CD4-positive, alpha-beta T cell treated with Interleukin-4 for 1 hour (primary cell): Measurements from ENCODE around the gene MAST4.

Experiments used
- DNase-seq, 2 donors: peaks; one replicate each; pipeline ENCODE4 v3.0.0-alpha.2; 2020 to 2022

The MAST4 gene

DNA sequence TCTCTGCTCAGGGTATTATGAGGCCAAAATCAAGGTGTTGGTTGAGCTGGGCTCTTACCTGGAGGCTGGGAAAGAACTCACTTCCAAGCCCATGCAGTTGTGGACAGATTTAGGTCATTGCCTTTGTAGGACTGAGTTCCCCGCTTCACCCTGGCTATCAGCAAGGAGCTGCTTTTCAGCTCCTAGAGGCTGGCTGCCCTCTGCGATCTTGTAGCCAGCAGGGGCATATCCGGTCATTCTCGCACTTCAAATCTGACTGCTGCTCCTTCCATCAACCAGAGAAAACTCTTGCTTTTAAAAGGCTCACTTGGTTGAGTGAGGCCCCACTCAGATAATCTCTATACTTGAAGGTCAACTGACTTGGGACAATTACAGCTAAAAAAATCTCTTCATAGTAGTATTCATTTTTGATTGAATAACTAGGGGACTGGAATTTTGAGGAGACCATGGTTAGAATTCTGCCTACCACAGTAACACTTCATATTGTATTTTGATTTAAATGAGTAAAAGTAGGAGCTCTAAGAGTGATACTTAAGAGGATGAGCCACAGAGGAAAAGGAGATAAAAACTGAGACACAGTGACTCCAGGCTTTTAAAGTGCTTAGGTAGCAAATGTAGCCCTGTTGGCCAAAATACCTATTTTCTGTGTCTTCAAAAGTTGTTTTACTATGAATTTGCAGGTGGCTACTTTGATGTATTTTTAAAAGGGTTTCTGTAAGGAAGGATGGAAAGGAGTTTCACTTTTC, 463.0 kb downstream of the MAST4 start:
- DNase-seq, result no peak

DNA sequence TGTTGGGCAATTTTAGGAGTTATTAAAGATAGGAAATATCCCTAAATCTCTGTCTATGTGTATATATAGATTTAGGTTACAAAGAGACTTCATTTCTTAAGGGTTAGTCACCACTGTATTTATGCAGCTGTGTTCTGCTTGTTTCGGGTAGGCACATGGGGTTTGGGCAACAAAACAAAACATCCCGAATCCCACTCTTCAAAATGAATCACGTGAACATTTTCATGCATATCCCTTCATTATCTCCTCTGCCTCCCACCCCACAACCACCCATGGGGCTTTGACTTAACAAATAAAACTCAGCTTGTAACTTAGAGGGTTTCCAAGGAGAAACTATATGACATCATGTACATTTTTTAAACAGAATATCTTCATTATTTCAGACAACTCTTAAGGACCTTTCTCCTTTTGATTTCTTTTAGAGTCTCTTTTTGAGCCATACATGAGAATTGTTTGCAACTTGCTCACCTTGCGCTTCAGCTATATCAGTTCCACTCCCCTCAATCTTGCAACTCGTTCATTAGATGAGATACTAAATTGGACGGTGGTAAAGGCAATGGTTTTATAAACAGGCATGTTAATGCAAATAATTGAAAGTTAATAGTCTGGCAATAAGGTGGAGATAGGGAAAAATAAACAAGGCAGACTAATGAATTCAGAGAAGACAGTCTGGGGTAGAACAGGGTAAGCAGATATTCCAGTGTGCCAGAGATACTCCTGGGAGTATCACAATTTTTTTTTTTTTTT, 463.7 kb downstream of the MAST4 start:
- no peak for DNase-seq

DNA sequence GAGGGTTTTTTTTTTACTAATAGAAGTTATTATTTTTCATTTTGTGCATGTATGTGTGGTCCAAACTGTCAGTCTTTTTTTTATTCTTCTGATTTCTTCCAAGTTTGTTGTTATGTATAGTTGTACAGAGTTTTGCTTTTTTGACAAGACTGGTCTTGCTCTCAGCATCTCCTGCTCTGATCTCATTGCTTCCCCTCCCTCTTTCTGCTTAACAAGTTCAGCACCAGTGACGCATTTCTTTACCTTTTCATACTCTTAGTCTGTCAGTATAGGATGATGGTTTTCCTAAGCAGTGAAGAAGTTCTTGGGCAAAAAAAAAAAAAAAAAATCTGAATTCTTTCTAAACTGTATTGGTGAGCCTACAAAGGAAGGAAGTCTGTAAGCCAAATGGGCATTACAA, 465.3 kb downstream of the MAST4 start:
- no peak for DNase-seq

DNA sequence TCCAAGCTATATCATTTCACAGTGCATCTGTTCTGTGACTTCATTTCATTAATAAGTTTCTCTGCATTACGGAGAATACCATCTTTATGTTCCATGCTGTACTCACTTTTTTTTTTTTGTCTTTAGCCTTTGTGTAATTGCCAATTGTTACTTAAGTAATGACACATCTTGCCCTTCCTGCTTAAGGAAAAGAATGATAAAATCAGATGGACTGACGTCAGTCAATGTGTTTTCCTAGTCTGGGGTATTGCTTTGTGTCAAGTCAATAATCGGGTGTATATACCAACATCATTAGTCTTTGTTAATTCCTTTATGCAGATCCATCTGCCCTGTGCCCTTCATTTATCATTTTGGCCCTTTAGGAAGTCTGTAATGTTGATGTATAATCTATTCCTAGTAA, 466.9 kb downstream of the MAST4 start:
- DNase-seq, result no peak

DNA sequence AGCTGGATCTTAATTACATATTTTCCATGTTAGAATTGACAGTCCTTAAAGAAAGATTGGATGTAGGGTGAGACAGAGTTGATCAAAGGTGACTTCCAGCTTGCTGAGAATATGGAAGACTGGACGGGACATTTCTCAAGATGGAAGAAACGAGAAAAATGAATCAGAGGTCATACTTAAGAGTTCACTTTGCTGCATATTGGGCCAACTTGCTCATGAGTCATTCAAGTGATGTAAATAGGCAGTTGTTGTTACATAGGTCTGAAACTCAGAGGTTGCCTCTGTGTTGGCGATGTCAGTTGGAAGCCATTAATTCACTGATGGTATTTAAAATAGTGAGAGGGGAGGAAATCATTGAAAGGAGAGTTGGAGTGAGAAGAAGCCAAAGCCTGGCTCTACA, 467.6 kb downstream of the MAST4 start:
- DNase-seq, result no peak

DNA sequence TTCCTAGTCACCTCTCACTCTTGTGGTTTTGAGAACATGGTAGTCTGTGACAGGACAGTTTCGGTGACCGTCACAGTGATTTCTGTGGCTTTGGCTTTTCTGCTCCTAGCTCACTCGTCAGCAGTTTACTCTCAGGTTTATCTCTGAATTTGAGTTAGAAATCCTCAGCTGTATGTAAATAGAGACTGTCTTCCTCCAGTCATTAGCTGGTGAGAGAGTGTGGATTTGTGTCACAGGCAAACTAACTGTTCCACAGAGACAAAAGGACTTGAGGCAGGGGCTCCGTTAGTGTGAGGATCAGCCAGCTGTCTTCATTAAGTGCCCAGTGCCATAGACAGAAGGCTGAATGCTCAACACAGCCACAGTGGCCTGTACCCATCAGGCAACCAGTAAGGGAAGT, 469.0 kb downstream of the MAST4 start:
- no peak for DNase-seq

DNA sequence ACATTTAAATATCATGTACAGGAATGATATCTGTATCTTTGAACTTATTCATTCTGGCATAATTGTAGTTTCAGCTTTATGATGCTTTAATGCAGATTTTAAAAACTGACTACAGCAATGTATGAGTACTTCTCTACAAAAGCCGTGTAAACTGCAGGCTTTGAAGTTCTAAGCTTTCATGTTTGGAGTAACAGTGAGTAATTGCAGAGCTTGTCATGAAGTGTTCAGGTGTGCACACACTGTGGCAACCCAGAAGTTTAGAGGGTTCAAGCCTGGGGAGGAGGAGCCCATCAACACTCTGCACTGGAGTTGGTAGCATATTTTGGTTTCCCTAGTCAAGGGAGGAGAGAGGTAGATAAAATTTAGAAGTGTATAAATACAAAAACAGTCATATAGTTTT, 469.5 kb downstream of the MAST4 start:
- DNase-seq, result no peak

DNA sequence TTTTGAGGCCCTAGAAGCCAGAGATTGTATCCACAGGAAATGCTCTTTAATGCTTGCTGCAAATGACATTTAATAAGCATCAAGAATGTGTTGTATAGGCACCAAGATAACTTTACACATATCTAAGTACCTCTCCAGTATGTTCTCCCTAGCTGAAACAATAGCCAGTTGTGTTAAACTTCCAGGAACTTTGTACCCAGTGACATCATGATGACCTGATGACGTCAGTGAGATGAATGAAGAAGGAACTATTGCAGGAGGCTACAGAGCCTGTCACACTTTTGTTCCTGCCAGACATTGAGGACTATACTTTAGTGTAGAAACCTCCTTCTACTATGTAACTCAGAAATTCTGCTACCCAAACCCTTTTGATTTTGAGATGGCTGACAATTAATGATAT, 470.6 kb downstream of the MAST4 start:
- no peak for DNase-seq

DNA sequence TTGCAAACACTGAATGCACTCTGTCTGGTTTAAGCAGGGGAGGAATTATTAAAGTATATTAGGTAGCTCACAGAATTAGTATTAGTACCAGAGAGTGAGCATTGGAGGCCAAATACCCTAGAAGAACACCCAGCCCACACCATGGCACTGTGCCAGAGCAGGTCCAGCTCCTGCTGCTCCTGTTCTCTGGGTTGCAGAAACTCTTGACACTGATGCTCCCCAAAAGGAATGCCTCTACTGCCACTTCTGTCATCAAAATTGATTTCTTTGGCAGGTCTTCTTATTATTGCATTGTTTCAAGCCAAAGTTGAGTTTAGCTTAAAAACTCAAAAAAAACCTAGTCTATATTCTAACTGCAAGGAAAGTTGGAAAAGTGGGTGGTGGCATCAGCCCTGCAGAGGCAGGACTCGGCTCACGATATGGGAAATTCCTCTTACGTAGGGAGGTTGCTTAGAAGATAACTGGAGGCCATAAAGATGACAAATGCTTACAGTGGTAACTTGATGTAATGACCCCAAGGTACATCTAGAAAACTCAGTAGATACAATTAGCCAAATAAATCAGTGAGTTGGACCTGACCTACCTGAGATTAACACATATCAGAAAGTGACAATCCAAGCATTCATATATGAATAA, 477.0 kb downstream of the MAST4 start:
- no peak for DNase-seq

DNA sequence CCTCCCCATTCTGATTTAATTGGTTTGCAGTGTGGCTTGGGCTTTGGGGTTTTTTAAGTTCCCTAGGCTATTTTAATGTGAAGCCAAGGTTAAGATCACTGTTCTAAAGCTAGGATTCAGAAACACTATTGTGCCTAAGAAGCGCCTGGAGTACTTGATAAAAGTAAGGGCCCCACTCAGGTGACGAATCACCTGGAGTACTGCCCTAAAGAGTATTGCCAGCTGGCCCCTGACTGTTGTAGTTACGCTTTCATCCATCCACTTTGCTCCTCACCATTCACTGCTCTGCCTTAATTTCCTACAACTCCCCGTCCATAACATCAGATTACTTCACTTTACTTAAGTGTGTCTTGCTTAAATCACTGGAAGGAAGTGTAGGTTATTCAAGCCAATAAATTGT, 481.1 kb downstream of the MAST4 start:
- no peak for DNase-seq

DNA sequence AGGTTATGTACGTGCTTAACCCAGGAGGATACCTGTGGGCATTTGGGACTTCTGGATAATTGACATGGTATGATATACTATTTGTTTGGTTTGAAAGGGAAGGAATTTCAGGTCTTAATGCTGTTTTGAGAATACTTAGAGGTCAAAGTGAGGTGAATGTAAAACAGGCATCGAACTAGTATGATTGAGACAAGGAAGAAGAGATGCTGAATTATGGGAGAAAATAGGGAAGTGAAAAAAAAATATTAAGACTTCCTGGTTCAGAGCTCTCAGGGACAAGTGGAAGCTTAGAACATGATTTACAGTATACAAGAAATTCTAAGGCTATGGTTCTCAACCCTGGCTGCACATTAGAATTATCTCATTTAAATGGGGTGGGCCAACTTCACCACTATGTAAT, 485.1 kb downstream of the MAST4 start:
- DNase-seq, result no peak

DNA sequence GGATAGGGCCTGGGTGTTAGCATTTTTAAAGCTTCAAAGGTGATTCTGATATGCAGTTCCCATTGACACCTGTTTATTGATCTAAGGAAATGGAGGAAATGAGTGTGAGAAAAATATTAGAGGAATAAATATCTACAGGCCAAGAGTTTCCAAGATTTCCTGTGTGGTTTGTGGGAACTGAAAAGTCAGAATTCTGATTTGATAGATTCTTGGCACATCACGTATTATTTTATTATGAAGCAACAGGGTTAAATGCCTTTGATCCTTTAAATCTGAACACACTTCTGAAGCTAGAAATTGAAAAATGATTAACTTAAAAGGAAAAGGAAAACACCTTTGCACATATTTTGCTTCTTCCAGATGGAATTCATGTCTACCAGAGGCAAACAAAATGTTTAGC, 486.7 kb downstream of the MAST4 start:
- no peak for DNase-seq

DNA sequence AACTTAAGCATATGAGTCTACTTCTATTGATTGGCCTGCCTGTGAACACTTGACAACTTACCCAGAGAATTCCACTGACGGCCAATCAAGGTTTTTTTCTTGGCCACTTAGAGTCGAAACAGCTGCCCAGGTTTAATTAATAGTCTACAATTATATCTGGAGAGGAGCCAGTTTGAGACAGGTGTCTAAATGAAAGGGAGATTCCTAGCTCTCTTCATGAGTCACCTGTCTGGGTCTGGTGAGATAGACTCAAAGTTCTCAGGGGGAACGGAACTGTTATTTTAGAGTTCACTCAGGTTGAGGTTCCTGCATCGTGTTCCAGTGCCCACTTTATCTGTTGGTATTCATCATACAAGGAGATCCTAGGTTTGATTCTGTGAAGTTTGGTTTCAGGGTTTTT, 489.4 kb downstream of the MAST4 start:
- DNase-seq, result no peak

DNA sequence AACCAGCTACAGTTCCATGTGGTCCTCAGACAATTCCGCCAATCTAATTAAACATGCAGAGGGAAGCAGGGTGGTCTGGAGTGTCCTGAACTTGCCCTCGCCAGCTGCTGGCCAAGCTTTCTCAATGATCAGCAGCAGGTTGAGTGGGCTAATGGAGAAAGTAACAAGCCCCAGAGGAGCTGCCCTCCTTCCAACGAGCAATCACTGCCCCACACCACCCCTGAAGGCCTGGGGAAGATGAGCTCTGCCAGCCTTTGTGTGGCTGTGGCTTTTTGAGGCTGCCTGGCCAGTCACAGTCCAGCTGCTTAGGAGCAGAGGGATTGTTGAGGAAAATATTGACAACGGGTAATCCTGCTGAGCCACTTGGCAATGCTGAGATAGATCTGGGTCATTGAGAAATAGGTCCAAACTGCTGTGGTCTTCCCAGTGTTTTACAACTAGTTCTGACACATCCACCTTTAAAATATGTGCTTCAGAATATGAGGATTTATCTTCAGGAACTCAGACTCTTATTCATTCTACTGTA, 493.1 kb downstream of the MAST4 start:
- no peak for DNase-seq

DNA sequence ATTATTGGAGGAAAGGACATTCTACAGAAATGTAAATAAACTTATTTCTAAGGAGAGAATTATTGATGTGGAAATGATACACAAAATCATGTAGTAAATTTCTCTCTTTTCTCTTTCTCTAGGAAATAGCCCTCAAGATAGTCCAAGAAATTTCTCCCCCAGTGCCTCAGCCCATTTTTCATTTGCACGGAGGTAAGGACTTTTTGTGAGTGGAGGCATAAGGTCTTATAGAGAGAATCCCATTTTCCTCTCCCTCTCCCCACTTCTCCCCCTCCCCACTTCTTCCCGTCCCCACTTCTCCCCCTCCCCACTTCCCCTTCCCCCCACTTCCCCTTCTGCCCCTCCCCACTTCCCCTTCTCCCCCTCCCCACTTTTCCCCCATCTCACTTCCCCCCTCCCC, 493.8 kb downstream of the MAST4 start:
- DNase-seq, result no peak

DNA sequence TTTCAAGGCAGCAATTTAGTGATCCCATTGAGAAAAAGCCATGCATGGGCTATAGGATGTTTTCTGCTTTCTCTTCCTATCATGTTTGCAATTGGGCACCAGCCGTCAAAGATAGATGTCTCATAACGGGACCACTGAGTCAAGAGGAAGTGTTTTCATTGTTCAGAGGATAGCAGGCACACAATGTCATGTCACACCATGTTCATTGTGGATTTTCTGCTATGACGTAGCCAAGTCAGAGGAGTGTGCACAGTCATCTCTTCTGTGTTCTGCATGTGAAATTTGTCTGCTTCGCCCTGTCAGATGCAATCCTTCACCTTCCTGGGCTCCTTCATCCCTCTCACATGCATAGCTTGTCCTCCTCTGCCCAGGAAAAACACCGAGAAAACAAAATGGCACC, 494.4 kb downstream of the MAST4 start:
- DNase-seq, result no peak

DNA sequence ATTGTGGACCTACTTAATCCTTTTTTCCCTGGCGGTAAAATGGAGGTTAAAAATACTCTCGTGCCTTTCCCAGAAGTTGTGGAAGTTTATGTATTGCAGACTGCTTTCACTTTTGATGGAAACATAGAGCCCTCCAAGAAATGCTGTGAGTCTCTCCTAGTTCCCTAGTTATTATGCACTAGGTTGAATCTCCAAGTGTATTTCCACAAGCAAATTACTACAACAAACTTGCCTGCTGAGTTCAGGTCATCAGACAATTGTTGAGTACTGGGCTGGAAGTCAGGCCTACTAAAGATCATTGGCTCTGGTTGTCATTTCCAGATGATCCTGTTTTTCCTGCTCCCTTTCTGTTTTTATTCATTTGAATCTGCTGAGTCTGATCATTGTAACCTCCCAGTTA, 496.3 kb downstream of the MAST4 start:
- DNase-seq, result no peak

DNA sequence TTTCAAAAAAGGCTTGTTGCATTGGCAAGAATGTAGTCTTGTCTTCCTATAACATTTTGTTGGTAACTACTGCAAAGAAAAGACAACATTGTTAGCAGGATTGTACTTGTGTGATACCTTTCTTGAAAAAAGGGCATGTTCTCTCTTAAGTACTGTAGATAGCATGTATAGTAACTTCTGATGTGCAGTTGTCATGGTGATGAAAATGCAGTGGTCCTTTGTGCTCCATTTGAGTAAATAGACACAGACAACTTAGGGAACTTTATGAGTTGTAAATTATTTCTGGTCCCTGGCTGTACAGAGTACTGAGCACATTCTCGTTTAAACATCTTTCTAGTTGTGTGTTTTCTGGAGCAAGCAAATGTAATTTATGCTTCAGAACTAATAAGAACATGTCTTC, 497.1 kb downstream of the MAST4 start:
- no peak for DNase-seq

DNA sequence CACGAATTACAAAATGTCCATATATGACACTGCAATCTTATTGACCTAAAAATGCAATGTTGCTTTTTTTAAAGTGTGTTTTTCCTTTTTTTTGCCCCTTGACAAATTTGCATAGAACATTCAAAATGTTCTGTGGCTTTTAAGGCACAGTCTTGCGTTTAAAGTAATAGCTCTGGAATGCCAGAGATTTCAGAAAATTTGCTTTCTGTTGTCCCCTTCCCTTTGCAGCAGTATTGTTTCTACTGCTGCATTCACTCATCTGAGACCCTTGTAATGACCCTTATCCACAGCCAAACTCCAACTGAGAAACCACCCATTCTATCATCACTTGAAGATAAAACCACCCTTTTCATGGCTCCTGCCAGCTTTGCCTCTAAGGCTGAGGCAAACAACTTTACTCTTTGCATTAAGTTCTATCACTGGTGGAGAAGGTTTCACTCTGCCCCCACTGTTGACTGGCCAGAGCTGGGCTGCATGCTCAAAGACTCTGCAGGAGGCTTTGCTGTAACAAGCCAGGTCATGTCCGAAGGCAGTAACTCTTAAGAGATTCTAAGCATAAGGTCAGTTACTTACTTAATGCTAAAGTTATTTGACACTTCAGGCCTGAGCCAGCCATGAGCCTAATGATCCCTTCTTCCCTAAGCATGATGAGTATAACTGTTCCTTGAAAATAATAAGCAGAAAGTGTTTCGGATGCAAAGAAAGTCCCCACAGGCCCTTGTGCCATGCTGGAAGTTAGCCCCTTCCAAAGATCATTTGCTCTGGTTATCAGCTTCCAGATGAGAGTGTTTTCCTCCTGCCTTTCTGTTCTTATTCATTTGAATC, 498.5 kb downstream of the MAST4 start:
- no peak for DNase-seq

DNA sequence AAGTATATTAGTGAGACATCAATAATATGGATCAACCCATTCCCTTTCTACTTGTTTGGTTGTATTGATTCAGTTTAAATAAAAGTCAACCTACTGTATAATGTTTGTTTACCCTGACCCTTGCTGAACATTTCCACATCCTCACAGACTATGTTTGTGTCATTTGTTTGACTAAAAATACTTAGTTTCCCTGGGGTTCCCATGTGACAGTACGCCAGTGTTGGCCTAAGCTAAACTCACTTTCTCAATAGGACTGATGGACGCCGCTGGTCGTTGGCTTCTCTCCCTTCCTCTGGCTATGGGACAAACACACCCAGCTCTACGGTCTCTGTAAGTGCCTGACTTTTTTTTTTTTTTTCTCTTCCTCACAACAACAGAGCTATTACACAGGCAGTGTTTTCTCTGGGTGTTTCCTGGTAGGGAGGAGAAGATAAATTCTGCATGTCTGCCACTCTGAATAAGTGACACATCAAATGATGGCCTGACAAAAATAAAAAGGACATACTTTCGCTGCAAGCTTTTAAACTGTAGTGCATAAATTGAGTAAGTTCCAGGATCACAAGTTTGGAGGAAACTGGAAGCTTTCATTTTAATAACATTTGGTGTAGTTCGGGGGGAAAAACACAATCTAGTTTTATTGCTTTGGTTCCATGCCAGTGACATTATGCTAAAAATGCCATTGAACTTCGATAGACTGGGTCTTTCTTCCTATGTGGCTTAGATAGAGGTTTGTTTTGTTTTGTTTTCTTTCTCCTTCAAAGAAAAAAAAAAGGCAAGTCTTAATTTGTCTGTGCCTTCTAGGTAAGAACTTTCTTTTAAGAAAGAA, 499.4 kb downstream of the MAST4 start:
- DNase-seq, result no peak

DNA sequence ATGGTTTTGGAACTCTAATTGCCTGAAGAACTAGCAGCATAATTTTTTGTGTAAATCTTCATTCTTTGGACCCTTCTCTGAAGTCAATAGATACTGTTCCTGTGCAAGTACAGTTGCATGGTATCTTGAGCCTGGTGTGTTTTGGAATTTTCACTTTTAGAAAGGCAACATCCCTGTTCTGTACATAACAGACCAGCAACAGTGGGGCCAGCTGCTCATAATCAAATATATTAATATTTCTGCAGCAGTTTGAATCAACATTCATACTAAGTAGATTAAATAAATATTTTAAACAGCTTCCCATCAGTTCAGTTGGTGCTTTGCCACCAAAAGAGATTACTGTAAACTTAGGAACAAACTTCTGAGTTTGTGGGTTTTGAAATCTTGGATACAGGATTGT, 502.5 kb downstream of the MAST4 start:
- no peak for DNase-seq

DNA sequence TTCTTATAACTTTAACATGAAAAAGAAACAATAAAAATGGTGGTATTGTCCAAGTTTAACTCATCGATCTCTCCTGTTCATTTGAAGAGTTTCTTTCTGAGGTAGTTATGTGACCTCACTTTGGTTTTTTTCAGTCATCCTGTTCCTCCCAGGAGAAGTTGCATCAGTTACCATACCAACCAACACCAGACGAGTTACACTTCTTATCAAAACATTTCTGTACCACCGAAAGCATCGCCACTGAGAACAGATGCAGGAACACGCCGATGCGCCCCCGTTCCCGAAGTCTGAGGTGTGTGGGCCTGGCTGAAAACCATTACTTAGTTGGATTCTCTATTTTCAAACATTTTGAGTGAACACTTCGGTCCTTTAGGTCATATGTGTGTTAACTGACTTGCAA, 504.1 kb downstream of the MAST4 start:
- DNase-seq, result no peak
